OCI-LY3 (cell line): Measurements from ENCODE around the gene UNC79.

Experiments used
- CTCF ChIP-seq: fragments of 200-600, 300-600 bp; sonication (generic); IDR thresholded peaks from 2 replicates; pipeline ENCODE4 v1.5.1; 2014; ENCODE audit warnings: antibody characterized with exemption, low read length, low read depth
- EZH2phosphoT487 ChIP-seq: fragments of 200-600 bp; shearing (Covaris generic); IDR thresholded peaks from 2 replicates; pipeline ENCODE4 v1.6.1; 2018; ENCODE audit warnings: antibody characterized with exemption, mixed run types, low read depth

- TF ChIP-seq CTCF (no peak), EZH2phosphoT487 (no peak)
Measured at GRCh38 chr14:93708311-93708734, 277.6 kb downstream of the UNC79 start.
